Colonic mucosa (tissue), 4 donors: ENCODE measurements around the gene DCHS1. TPM values are rescaled to one million over a fixed set of nuclear protein-coding genes. Genes with fewer than 3 reads are reported as not detected.

Experiments used
- DNase-seq: peaks from one replicate; pipeline ENCODE4 v3.0.0-alpha.2; 2020
- H3K27ac ChIP-seq: fragments of 200-600 bp; one replicate; pipeline ENCODE4 v1.8.0; 2021
- H3K27me3 ChIP-seq: fragments of 200-600 bp; one replicate; pipeline ENCODE4 v1.8.0; 2021
- H3K36me3 ChIP-seq: fragments of 200-600 bp; one replicate; pipeline ENCODE4 v1.8.0; 2021
- H3K4me1 ChIP-seq: fragments of 200-600 bp; one replicate; pipeline ENCODE4 v1.8.0; 2021; ENCODE audit warnings: mild to moderate bottlenecking
- H3K4me3 ChIP-seq: fragments of 200-600 bp; one replicate; pipeline ENCODE4 v1.8.0; 2021
- H3K9ac ChIP-seq, 2 donors: one replicate each; pipeline ENCODE4 v1.7.0; 2013; ENCODE audit warnings: control low read depth in 2 of 2, low read depth in 2 of 2, low read length in 2 of 2
- H3K9me3 ChIP-seq: fragments of 200-600 bp; one replicate; pipeline ENCODE4 v1.8.0; 2021
- intact Hi-C: fragments of 100-400 bp; cut with DNase I; formaldehyde crosslinking; loops from one replicate; pipeline ENCODE4 v1.14.1; 2022
- total RNA-seq, 2 donors: library from RNA; stranded (reverse); fragmentation: NEBNext Ultra II Directional in 1 of 2; extraction: Animal tissue kit (Norgen Biotek cat#: 25700) in 1 of 2; gene quantifications; one replicate each; pipeline ENCODE4 v1.2.1, GENCODE V29; 2021
- TF ChIP-seq, protein P1 (sequence below): fragments of 200-600 bp; IDR thresholded peaks from one replicate; pipeline ENCODE4 v1.8.0; 2022; ENCODE audit warnings: antibody characterized with exemption, mild to moderate bottlenecking
- donor health status: healthy.
- donor health status: DM: no; HTN: no; CAD: no.
- donor health status: DM: no; HTN: no; CAD: no.

Gene DCHS1
- total RNA-seq, 2 donors from 2014 or later: 4.7 to 8.3 TPM

- DNase-seq: no peak
- Histone ChIP-seq H3K27me3 (no peaks in the 10 kb centered on the region), H3K36me3 (no peaks in the 10 kb centered on the region), H3K9ac (peak overlapping the region in 1 of 2 donors; percentile 19), H3K4me1 (peaks cover 5% of the 10 kb centered on the region), H3K27ac (peak overlapping the region; percentile 64), H3K4me3 (no peak overlapping the region), H3K9me3 (no peaks in the 10 kb centered on the region)
- TF ChIP-seq, protein P1, sequence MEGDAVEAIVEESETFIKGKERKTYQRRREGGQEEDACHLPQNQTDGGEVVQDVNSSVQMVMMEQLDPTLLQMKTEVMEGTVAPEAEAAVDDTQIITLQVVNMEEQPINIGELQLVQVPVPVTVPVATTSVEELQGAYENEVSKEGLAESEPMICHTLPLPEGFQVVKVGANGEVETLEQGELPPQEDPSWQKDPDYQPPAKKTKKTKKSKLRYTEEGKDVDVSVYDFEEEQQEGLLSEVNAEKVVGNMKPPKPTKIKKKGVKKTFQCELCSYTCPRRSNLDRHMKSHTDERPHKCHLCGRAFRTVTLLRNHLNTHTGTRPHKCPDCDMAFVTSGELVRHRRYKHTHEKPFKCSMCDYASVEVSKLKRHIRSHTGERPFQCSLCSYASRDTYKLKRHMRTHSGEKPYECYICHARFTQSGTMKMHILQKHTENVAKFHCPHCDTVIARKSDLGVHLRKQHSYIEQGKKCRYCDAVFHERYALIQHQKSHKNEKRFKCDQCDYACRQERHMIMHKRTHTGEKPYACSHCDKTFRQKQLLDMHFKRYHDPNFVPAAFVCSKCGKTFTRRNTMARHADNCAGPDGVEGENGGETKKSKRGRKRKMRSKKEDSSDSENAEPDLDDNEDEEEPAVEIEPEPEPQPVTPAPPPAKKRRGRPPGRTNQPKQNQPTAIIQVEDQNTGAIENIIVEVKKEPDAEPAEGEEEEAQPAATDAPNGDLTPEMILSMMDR: no peak
- intact Hi-C loops: no loop called here
Observed at GRCh38 chr11:6637871-6638270, 17.7 kb downstream of the DCHS1 start.

- H3K4me1 ChIP-seq: peaks cover 5% of the 10 kb centered on the region
- intact Hi-C loops: no loop called here
- H3K9me3 ChIP-seq: no peaks in the 10 kb centered on the region
- H3K27ac ChIP-seq: peak overlapping the region; percentile 64
- TF ChIP-seq, protein P1: no peak
- no peak overlapping the region for H3K4me3 ChIP-seq
- H3K9ac ChIP-seq: no peak overlapping the region
- H3K36me3 ChIP-seq: no peaks in the 10 kb centered on the region
- DNase-seq: no peak
- no peaks in the 10 kb centered on the region for H3K27me3 ChIP-seq
Observed at GRCh38 chr11:6636480-6636879, 19.1 kb downstream of the DCHS1 start.

DNA sequence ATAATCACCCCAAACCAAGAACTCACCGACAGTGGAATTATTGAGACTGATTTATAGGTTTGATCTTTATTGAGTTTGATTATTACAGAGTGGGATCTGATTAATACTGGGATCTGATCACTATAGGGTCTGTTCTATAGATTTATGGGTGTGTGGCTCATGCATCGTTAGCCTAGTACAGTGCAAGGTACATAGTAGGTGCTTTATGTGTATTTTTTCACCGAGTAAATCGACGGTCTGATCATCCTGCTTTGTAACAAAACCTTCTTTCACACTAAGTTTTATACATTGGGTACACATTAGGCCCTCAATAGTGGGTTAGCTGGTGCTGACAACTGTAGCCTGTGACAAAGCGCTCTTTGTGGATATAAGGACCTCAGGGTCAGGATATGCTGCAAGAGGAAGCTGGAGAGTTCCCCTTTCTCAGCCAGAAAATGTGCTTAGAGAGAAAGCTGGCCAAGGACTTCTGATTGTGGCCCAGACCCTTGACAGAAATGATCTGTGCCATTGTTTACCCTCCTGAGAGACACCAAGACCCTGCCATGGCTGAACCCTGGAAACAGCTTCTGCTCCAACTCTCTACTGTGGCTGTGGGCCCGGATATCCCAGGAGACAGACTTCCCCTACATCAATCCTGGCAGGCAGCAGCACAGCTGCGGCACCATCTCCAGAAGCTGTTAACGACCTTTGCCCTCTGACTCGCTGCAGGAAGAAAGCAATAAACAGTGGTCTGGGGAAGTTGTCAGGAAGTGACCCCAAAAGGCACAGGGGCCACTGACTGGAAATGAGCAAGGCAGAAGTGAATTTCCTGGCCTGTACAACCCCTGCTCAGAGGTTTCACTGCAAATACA lies 20.3 kb downstream of the DCHS1 start:
- Histone ChIP-seq H3K36me3 (no peaks in the 10 kb centered on the region), H3K27me3 (no peaks in the 10 kb centered on the region), H3K9ac (peak overlapping the region in 1 of 2 donors; percentile 14), H3K27ac (peak overlapping the region; percentile 64), H3K9me3 (no peaks in the 10 kb centered on the region), H3K4me1 (peaks cover 5% of the 10 kb centered on the region), H3K4me3 (no peak overlapping the region)
- intact Hi-C loops: no loop called here
- DNase-seq: peak; percentile 80
- TF ChIP-seq, protein P1: no peak

GRCh38 chr11:6634534-6634933 lies 21.1 kb downstream of the DCHS1 start:
- peaks cover 5% of the 10 kb centered on the region for H3K4me1 ChIP-seq
- no peaks in the 10 kb centered on the region for H3K36me3 ChIP-seq
- peak overlapping the region; percentile 64 for H3K27ac ChIP-seq
- no peak for DNase-seq
- H3K9ac ChIP-seq: no peak overlapping the region
- H3K9me3 ChIP-seq: no peaks in the 10 kb centered on the region
- H3K27me3 ChIP-seq: no peaks in the 10 kb centered on the region
- no peak overlapping the region for H3K4me3 ChIP-seq
- intact Hi-C loops: no loop called here
- TF ChIP-seq, protein P1: no peak

- H3K27me3 ChIP-seq: no peaks in the 10 kb centered on the region
- TF ChIP-seq, protein P1: no peak
- no peaks in the 10 kb centered on the region for H3K9me3 ChIP-seq
- no peak overlapping the region for H3K9ac ChIP-seq
- peaks cover 5% of the 10 kb centered on the region for H3K4me1 ChIP-seq
- no peak overlapping the region for H3K27ac ChIP-seq
- H3K36me3 ChIP-seq: no peaks in the 10 kb centered on the region
- intact Hi-C loops: no loop called here
- no peak overlapping the region for H3K4me3 ChIP-seq
- DNase-seq: no peak
Observed at GRCh38 chr11:6633422-6634408, 21.9 kb downstream of the DCHS1 start.
